Calu3 (cell line): ENCODE measurements around the gene NLRP13. TPM values are rescaled to one million over a fixed set of nuclear protein-coding genes. Genes with fewer than 3 reads are reported as not detected.

ENCODE experiments used
- BruUV-seq: library from RNA; stranded (reverse); fragments of 400-500 nt; replicated peaks from 2 replicates; lab custom pipeline; 2021; lab: Mats Ljungman, UMichigan
- CTCF ChIA-PET: fragments of 300-600 bp; sonication (Branson Sonifier 250); formaldehyde crosslinking; loops from one replicate; lab custom pipeline; 2022; ENCODE audit warnings: antibody characterized with exemption; lab: Charles Lee
- DNase-seq: peaks from one replicate; pipeline ENCODE4 v3.0.0; 2022
- H3K27ac Mint-ChIP-seq: one replicate; pipeline ENCODE4 v1.8.0; 2022; ENCODE audit warnings: mixed read lengths; ENCODE audit not compliant: unreplicated experiment
- H3K27me3 Mint-ChIP-seq: one replicate; pipeline ENCODE4 v1.8.0; 2022; ENCODE audit warnings: mixed read lengths; ENCODE audit not compliant: unreplicated experiment
- H3K36me3 Mint-ChIP-seq: one replicate; pipeline ENCODE4 v1.8.0; 2022; ENCODE audit warnings: mild to moderate bottlenecking, moderate library complexity, mixed read lengths; ENCODE audit not compliant: insufficient read depth, unreplicated experiment
- H3K4me1 Mint-ChIP-seq: one replicate; pipeline ENCODE4 v1.8.0; 2022; ENCODE audit warnings: mild to moderate bottlenecking, low read depth, mixed read lengths; ENCODE audit not compliant: unreplicated experiment
- H3K4me3 Mint-ChIP-seq: one replicate; pipeline ENCODE4 v1.8.0; 2022; ENCODE audit warnings: mild to moderate bottlenecking, low read depth, moderate library complexity, mixed read lengths; ENCODE audit not compliant: unreplicated experiment
- H3K9me3 Mint-ChIP-seq: one replicate; pipeline ENCODE4 v1.8.0; 2022; ENCODE audit warnings: low read depth, mixed read lengths; ENCODE audit not compliant: unreplicated experiment
- intact Hi-C: fragments of 100-400 bp; cut with micrococcal nuclease; formaldehyde crosslinking; loops from one replicate; pipeline ENCODE4 v1.10.0; 2022; ENCODE audit not compliant: unreplicated experiment
- total RNA-seq: library from RNA; stranded (reverse); gene quantifications from 2 replicates; pipeline ENCODE4 v1.2.3, GENCODE V29; 2022
- TF ChIP-seq, protein P1 (sequence below): fragments of 200-600 bp; IDR thresholded peaks from one replicate; pipeline ENCODE4 v1.8.0; 2022; ENCODE audit warnings: antibody characterized with exemption; ENCODE audit not compliant: unreplicated experiment

Gene NLRP13
- total RNA-seq, 1 experiment from 2014 or later = not detected

DNA sequence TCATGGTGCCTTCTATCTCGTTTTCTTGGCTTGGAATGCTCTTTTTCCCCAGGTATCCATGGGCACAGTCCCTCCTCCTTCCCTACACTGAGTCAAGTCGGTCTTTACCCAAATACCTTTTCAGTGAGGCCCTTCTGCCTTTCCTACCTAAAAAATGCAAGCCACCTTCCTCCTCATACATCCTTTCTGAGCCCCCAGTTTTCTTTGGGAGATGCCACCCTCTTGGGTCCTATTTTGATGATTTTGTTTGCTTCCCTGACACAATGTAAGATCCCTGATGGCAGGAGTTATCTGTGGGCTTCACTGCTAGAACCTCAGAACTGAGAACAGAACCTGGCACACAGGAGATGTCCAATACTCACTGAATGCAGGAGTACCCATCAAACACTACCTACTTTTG, 22.3 kb downstream of the NLRP13 start:
- CTCF ChIA-PET = no interaction called here
- Mint-ChIP-seq H3K36me3 (no peaks in the 10 kb centered on the region), H3K4me3 (no peak overlapping the region), H3K4me1 (no peaks in the 10 kb centered on the region), H3K9me3 (peaks cover 15% of the 10 kb centered on the region), H3K27me3 (no peaks in the 10 kb centered on the region), H3K27ac (no peak overlapping the region)
- intact Hi-C loops = no loop called here
- TF ChIP-seq, protein P1, sequence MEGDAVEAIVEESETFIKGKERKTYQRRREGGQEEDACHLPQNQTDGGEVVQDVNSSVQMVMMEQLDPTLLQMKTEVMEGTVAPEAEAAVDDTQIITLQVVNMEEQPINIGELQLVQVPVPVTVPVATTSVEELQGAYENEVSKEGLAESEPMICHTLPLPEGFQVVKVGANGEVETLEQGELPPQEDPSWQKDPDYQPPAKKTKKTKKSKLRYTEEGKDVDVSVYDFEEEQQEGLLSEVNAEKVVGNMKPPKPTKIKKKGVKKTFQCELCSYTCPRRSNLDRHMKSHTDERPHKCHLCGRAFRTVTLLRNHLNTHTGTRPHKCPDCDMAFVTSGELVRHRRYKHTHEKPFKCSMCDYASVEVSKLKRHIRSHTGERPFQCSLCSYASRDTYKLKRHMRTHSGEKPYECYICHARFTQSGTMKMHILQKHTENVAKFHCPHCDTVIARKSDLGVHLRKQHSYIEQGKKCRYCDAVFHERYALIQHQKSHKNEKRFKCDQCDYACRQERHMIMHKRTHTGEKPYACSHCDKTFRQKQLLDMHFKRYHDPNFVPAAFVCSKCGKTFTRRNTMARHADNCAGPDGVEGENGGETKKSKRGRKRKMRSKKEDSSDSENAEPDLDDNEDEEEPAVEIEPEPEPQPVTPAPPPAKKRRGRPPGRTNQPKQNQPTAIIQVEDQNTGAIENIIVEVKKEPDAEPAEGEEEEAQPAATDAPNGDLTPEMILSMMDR = no peak
- no peak for DNase-seq
- BruUV-seq = no TSS peak

DNA sequence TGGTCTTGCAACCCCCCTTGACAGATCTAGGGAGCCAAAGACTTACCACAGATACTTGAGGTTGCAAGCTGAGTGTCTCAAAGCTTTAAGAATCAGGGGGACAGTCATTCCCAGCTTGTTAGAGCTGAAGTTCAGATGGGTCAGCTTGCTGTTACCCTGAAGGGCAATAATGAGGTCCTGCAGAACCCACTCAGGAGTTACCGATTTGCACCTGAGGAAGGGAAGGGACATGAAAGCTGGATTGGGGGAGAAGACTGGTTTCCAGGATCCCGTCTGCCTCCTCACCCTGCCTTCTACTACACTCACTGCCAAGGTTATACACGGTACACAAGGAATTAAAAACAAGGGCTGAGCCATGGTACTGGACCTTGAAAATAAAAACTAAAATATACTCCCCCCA, 24.4 kb downstream of the NLRP13 start:
- CTCF ChIA-PET = no interaction called here
- no peak overlapping the region for H3K27ac Mint-ChIP-seq
- H3K4me3 Mint-ChIP-seq = no peak overlapping the region
- DNase-seq = no peak
- no peaks in the 10 kb centered on the region for H3K27me3 Mint-ChIP-seq
- H3K9me3 Mint-ChIP-seq = peaks cover 20% of the 10 kb centered on the region
- no peaks in the 10 kb centered on the region for H3K36me3 Mint-ChIP-seq
- H3K4me1 Mint-ChIP-seq = no peaks in the 10 kb centered on the region
- no TSS peak for BruUV-seq
- TF ChIP-seq, protein P1 = no peak
- intact Hi-C loops = no loop called here

DNA sequence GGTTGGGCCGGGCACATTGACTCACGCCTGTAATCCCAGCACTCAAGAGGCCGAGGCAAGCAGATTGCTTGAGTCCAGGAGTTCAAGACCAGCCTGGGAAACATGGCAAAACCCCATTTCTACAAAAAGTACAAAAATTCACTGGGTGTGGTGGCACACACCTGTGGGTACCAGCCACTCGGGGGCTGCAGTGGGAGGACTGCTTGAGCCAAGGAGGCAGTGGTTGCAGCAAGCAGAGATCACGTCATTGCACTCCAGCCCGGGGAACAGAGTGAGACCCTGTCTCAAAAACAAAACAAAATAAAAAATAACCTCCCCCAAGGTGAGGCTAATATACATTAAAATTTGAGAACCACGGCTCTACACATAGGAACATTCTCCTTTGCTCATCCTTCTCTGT, 24.9 kb downstream of the NLRP13 start:
- CTCF ChIA-PET = no interaction called here
- H3K4me3 Mint-ChIP-seq = no peak overlapping the region
- BruUV-seq = no TSS peak
- no peaks in the 10 kb centered on the region for H3K36me3 Mint-ChIP-seq
- intact Hi-C loops = no loop called here
- peaks cover 20% of the 10 kb centered on the region for H3K9me3 Mint-ChIP-seq
- H3K4me1 Mint-ChIP-seq = no peaks in the 10 kb centered on the region
- H3K27ac Mint-ChIP-seq = no peak overlapping the region
- TF ChIP-seq, protein P1 = no peak
- DNase-seq = no peak
- no peaks in the 10 kb centered on the region for H3K27me3 Mint-ChIP-seq

DNA sequence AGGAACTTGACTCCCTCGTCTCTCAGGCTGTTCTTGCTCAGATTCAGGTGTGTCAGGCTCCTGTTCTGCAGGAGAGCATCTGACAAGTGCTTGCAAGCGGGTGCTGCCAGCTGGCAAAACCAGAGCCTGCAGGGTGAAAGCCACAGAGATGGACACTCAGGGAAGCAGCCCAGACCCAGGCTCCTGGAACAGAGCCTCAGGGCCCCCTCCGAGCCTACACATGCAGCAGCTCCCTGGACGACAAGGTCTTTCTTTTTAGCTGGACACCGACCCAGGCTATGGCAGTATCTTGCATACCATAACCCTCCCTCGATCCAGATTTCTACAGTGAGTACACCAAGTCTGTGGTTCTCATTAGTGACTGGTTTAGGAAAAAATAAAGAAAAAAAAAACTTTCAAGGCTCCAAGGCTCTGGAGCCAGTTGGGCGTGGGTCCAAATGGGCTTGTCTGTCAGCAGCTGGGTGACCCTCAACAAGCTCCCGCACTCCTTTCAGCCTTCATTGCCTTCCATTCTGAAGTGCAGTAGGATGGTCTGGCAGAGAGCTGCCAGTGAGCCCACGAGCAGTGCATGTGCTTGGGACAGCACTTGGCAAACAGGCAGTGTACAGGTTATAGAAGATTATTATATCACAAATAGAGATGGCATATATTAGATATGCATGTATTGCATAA, 29.9 kb downstream of the NLRP13 start:
- Mint-ChIP-seq H3K4me3 (no peak overlapping the region), H3K9me3 (peaks cover 15% of the 10 kb centered on the region)
- TF ChIP-seq, protein P1 = no peak

More for the DNA sequence above, 29.9 kb downstream of the NLRP13 start:
- Mint-ChIP-seq H3K27ac (no peak overlapping the region), H3K36me3 (no peaks in the 10 kb centered on the region), H3K27me3 (no peaks in the 10 kb centered on the region), H3K4me1 (no peaks in the 10 kb centered on the region)
- no peak for DNase-seq
- CTCF ChIA-PET = interaction anchor here (0.5 kb wide), 1 partner anchor 161 kb away, joined by 5 read pairs; no protein-coding TSS in a partner anchor
- BruUV-seq = no TSS peak
- intact Hi-C loops = no loop called here
